Neural cell (in vitro differentiated cells): Measurements from ENCODE around the gene NPFF. TPM values are rescaled to one million over a fixed set of nuclear protein-coding genes. Genes with fewer than 3 reads are reported as not detected.
"Not testable (repeated sequence)": the region's sequence is repeated elsewhere in the genome, so short reads cannot be mapped to it uniquely, and the experiment has no call there.

Experiments
- H2AFZ ChIP-seq: fragments of 200-600, 300-800 bp; sonication (generic), shearing (Covaris generic); 2 replicates; pipeline ENCODE4 v1.6.0; 2014; ENCODE audit warnings: low read depth, mild to moderate bottlenecking, antibody characterized with exemption, low read length, moderate library complexity
- H3F3A ChIP-seq: fragments of 200-600 bp; shearing (Covaris generic); 2 replicates; pipeline ENCODE4 v1.6.1; 2016; ENCODE audit warnings: mild to moderate bottlenecking, moderate library complexity, mixed read lengths, antibody characterized with exemption, low read length; ENCODE audit not compliant: insufficient read depth, poor library complexity, severe bottlenecking
- H3K27ac ChIP-seq: fragments of 200-600, 300-800 bp; sonication (generic), shearing (Covaris generic); 2 replicates; pipeline ENCODE4 v1.5.1; 2014; ENCODE audit warnings: mild to moderate bottlenecking, low read length, moderate library complexity
- H3K27me3 ChIP-seq: fragments of 300-800, 200-600 bp; sonication (generic), shearing (Covaris generic); 2 replicates; pipeline ENCODE4 v1.6.0; 2014; ENCODE audit warnings: mild to moderate bottlenecking, low read depth, low read length, moderate library complexity; ENCODE audit not compliant: insufficient read depth
- H3K36me3 ChIP-seq: fragments of 300-800, 200-600 bp; sonication (generic), shearing (Covaris generic); 2 replicates; pipeline ENCODE4 v1.5.1; 2014; ENCODE audit warnings: mild to moderate bottlenecking, antibody characterized with exemption, low read length, moderate library complexity; ENCODE audit not compliant: insufficient read depth
- H3K4me2 ChIP-seq: fragments of 300-800, 200-600 bp; sonication (generic), shearing (Covaris generic); 2 replicates; pipeline ENCODE4 v1.6.0; 2014; ENCODE audit warnings: mild to moderate bottlenecking, low read length
- H3K4me3 ChIP-seq: fragments of 300-800, 200-600 bp; sonication (generic), shearing (Covaris generic); 2 replicates; pipeline ENCODE4 v1.5.1; 2014; ENCODE audit warnings: mild to moderate bottlenecking, low read length, moderate library complexity
- H3K79me2 ChIP-seq: fragments of 200-600 bp; shearing (Covaris generic); replicated peaks from 2 replicates; pipeline ENCODE4 v1.6.0; 2014; ENCODE audit warnings: mild to moderate bottlenecking, low read length, moderate library complexity; ENCODE audit not compliant: insufficient read depth
- H3K9ac ChIP-seq: fragments of 300-800, 200-600 bp; sonication (generic), shearing (Covaris generic); 2 replicates; pipeline ENCODE4 v1.6.1; 2016; ENCODE audit warnings: mild to moderate bottlenecking, low read length, mixed read lengths
- H3K9me2 ChIP-seq: fragments of 200-600 bp; shearing (Covaris generic); 2 replicates; pipeline ENCODE4 v1.6.1; 2016; ENCODE audit warnings: mild to moderate bottlenecking, low read length, mixed read lengths; ENCODE audit not compliant: insufficient read depth
- H3K9me3 ChIP-seq: fragments of 200-600, 300-800 bp; sonication (generic), shearing (Covaris generic); 2 replicates; pipeline ENCODE4 v1.6.1; 2016; ENCODE audit warnings: mild to moderate bottlenecking, mixed run types, low read length, moderate library complexity, mixed read lengths
- H4K20me1 ChIP-seq: fragments of 200-600 bp; shearing (Covaris generic); 2 replicates; pipeline ENCODE4 v1.6.1; 2016; ENCODE audit warnings: mild to moderate bottlenecking, mixed run types; ENCODE audit not compliant: insufficient read depth
- EP300 ChIP-seq: fragments of 450-650 bp; conservative IDR thresholded peaks from 2 replicates; pipeline ENCODE4 v1.6.1; 2014; ENCODE audit warnings: antibody characterized with exemption, mild to moderate bottlenecking, moderate library complexity; ENCODE audit not compliant: poor library complexity, severe bottlenecking
- EZH2 ChIP-seq: fragments of 200-600, 300-800 bp; shearing (Covaris generic), sonication (generic); IDR thresholded peaks from 2 replicates; pipeline ENCODE4 v1.6.1; 2014; ENCODE audit warnings: antibody characterized with exemption, low read length, borderline replicate concordance, mild to moderate bottlenecking; ENCODE audit not compliant: insufficient read depth, poor library complexity, severe bottlenecking
- MXI1 ChIP-seq: fragments of 450-650 bp; conservative IDR thresholded peaks from 2 replicates; pipeline ENCODE4 v1.6.1; 2014; ENCODE audit warnings: antibody characterized with exemption, mild to moderate bottlenecking; ENCODE audit not compliant: poor library complexity, severe bottlenecking
- POLR2AphosphoS5 ChIP-seq: IDR thresholded peaks from 2 replicates; pipeline ENCODE4 v1.6.1; 2012
- RAD21 ChIP-seq: fragments of 450-650 bp; conservative IDR thresholded peaks from 2 replicates; pipeline ENCODE4 v1.6.1; 2014; ENCODE audit warnings: antibody characterized with exemption, mild to moderate bottlenecking, moderate library complexity
- SMC3 ChIP-seq: fragments of 450-650 bp; conservative IDR thresholded peaks from 2 replicates; pipeline ENCODE4 v1.6.1; 2014; ENCODE audit warnings: antibody characterized with exemption, mild to moderate bottlenecking, moderate library complexity; ENCODE audit not compliant: poor library complexity
- TAF1 ChIP-seq: IDR thresholded peaks from 2 replicates; pipeline ENCODE4 v1.6.1; 2012; ENCODE audit warnings: low read depth
- polyA plus RNA-seq: library from polyadenylated mRNA; depleted of rRNA; stranded (reverse); fragments of >200 nt; gene quantifications from 2 replicates; pipeline ENCODE4 v1.2.3, GENCODE V29; 2014
- TF ChIP-seq, protein P1 (sequence below): fragments of 450-650 bp; IDR thresholded peaks from 2 replicates; pipeline ENCODE4 v1.5.1; 2014; ENCODE audit warnings: antibody characterized with exemption, mild to moderate bottlenecking, moderate library complexity; ENCODE audit not compliant: poor library complexity, severe bottlenecking
- TF ChIP-seq, protein P2 (sequence below): IDR thresholded peaks from 2 replicates; pipeline ENCODE4 v1.6.1; 2012; ENCODE audit warnings: borderline replicate concordance

NPFF gene
- polyA plus RNA-seq, 1 donor from 2014 or later: not detected

DNA sequence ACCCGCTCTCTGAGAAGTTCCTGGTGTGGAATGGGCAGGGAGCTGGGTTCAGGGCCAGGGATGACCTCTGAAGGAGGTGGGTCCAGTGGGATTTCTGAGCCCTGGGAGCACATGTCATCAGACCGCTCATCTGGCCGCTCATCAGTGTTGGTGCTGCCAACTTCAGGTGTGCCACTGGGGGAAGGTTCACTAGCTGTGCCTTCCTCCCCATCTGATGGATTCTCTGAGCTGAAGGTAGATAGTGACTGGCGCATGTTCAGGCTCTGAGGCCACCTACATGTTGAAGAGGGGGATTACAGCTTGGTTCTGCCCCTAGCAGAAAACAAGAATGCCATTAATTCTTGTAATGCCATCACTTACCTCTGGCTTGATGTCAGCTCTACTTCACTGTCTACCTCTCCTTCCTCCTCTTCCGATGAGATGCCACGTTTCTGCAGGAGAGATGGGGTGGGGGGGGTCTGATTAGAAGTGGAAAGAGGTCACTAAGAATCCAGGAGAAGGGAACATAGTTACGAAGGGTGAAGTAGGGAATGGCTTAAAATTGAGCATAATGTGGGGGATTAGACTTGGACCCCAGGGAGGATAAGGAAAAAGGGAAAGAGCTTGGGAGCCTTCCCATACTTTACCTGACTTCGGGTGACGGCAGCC lies 25.2 kb downstream of the NPFF start:
- no peak for TF ChIP-seq TAF1
- TF ChIP-seq, protein P1, sequence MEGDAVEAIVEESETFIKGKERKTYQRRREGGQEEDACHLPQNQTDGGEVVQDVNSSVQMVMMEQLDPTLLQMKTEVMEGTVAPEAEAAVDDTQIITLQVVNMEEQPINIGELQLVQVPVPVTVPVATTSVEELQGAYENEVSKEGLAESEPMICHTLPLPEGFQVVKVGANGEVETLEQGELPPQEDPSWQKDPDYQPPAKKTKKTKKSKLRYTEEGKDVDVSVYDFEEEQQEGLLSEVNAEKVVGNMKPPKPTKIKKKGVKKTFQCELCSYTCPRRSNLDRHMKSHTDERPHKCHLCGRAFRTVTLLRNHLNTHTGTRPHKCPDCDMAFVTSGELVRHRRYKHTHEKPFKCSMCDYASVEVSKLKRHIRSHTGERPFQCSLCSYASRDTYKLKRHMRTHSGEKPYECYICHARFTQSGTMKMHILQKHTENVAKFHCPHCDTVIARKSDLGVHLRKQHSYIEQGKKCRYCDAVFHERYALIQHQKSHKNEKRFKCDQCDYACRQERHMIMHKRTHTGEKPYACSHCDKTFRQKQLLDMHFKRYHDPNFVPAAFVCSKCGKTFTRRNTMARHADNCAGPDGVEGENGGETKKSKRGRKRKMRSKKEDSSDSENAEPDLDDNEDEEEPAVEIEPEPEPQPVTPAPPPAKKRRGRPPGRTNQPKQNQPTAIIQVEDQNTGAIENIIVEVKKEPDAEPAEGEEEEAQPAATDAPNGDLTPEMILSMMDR: peak; percentile 30
- no peak overlapping the region for H3K27ac ChIP-seq
- peaks cover 1% of the 10 kb centered on the region for H3K79me2 ChIP-seq
- no peak overlapping the region for H3K4me3 ChIP-seq
- no peaks in the 10 kb centered on the region for H3K27me3 ChIP-seq
- no peak overlapping the region for H3K9ac ChIP-seq
- no peak overlapping the region for H2AFZ ChIP-seq
- no peaks in the 10 kb centered on the region for H3K9me3 ChIP-seq
- H3F3A ChIP-seq: no peaks in the 10 kb centered on the region
- no peaks in the 10 kb centered on the region for H3K36me3 ChIP-seq
- no peaks in the 10 kb centered on the region for H3K9me2 ChIP-seq
- H3K4me2 ChIP-seq: no peak overlapping the region
- peaks cover 2% of the 10 kb centered on the region for H4K20me1 ChIP-seq

GRCh38 chr12:53481458-53481857 lies 25.8 kb downstream of the NPFF start:
- H3K9me2 ChIP-seq, H3K27ac ChIP-seq, H2AFZ ChIP-seq, H3K4me2 ChIP-seq, H3K36me3 ChIP-seq, H3F3A ChIP-seq, H3K4me3 ChIP-seq, H4K20me1 ChIP-seq, H3K9ac ChIP-seq, H3K27me3 ChIP-seq, H3K9me3 ChIP-seq, H3K79me2 ChIP-seq: not testable (repeated sequence)

- no peaks in the 10 kb centered on the region for H3K36me3 ChIP-seq
- H3K27me3 ChIP-seq: no peaks in the 10 kb centered on the region
- H2AFZ ChIP-seq: no peak overlapping the region
- no peaks in the 10 kb centered on the region for H3K79me2 ChIP-seq
- no peaks in the 10 kb centered on the region for H3K9me3 ChIP-seq
- H3K4me2 ChIP-seq: no peak overlapping the region
- peaks cover 7% of the 10 kb centered on the region for H4K20me1 ChIP-seq
- no peaks in the 10 kb centered on the region for H3F3A ChIP-seq
- H3K4me3 ChIP-seq: no peak overlapping the region
- H3K9me2 ChIP-seq: no peaks in the 10 kb centered on the region
- TF ChIP-seq RAD21: no peak
- TF ChIP-seq SMC3: no peak
- no peak for TF ChIP-seq POLR2AphosphoS5
- TF ChIP-seq EP300: no peak
- TF ChIP-seq, protein P2, sequence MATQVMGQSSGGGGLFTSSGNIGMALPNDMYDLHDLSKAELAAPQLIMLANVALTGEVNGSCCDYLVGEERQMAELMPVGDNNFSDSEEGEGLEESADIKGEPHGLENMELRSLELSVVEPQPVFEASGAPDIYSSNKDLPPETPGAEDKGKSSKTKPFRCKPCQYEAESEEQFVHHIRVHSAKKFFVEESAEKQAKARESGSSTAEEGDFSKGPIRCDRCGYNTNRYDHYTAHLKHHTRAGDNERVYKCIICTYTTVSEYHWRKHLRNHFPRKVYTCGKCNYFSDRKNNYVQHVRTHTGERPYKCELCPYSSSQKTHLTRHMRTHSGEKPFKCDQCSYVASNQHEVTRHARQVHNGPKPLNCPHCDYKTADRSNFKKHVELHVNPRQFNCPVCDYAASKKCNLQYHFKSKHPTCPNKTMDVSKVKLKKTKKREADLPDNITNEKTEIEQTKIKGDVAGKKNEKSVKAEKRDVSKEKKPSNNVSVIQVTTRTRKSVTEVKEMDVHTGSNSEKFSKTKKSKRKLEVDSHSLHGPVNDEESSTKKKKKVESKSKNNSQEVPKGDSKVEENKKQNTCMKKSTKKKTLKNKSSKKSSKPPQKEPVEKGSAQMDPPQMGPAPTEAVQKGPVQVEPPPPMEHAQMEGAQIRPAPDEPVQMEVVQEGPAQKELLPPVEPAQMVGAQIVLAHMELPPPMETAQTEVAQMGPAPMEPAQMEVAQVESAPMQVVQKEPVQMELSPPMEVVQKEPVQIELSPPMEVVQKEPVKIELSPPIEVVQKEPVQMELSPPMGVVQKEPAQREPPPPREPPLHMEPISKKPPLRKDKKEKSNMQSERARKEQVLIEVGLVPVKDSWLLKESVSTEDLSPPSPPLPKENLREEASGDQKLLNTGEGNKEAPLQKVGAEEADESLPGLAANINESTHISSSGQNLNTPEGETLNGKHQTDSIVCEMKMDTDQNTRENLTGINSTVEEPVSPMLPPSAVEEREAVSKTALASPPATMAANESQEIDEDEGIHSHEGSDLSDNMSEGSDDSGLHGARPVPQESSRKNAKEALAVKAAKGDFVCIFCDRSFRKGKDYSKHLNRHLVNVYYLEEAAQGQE: no peak
- no peak for TF ChIP-seq EZH2
- TF ChIP-seq MXI1: no peak
- TF ChIP-seq TAF1: no peak
- TF ChIP-seq, protein P1: no peak
- H3K27ac ChIP-seq: no peak overlapping the region
- no peak overlapping the region for H3K9ac ChIP-seq
These were observed 26.5 kb downstream of the NPFF start for GRCh38 chr12:53480491-53481442.
